A549 (cell line): ENCODE data around the gene HACL1. TPM values are rescaled to one million over a fixed set of nuclear protein-coding genes. Genes with fewer than 3 reads are reported as not detected.

Experiments
- ATAC-seq, 2 experiments: fragments of 200-7000 bp in 1 of 2; fragments of >200 bp in 1 of 2; cut with Nextera tagmentation in 1 of 2; cut with Tn5 transposase in 1 of 2; 3 replicates each; pipeline versions ENCODE4 v1.8.0 to v1.9.1; 2018 to 2020; ENCODE audit warnings: mild to moderate bottlenecking in 1 of 2, moderate library complexity in 1 of 2
- CTCF ChIA-PET: fragments of 300-600 bp; sonication (Branson Sonifier 250); formaldehyde crosslinking; extraction: SDS; loops from one replicate; lab custom pipeline; 2021; ENCODE audit warnings: antibody characterized with exemption, inconsistent platforms; lab: Yijun Ruan, JAX
- POLR2A ChIA-PET: fragments of 350-600 bp; formaldehyde crosslinking; extraction: SDS; loops from one replicate; lab custom pipeline; 2021; ENCODE audit warnings: antibody characterized with exemption, inconsistent platforms; lab: Yijun Ruan, JAX
- DNase-seq, 2 experiments: peaks; one replicate each; pipeline versions ENCODE4 v3.0.0 to v3.0.0-alpha.2; 2011 to 2016; ENCODE audit warnings: low read depth in 1 of 2, low spot score in 1 of 2
- FAIRE-seq: peaks from 2 replicates; lab custom pipeline; 2011; peaks lifted over from hg19 to GRCh38; lab: Jason Lieb, UNC
- H3K27ac ChIP-seq, 2 experiments: fragments of >200 bp; sonication (Bioruptor Twin); formaldehyde crosslinking; 3 replicates each; pipeline ENCODE4 v1.5.1; 2016 to 2017
- H3K4me1 ChIP-seq: fragments of >200 bp; sonication (Bioruptor Twin); formaldehyde crosslinking; 3 replicates; pipeline ENCODE4 v1.6.1; 2016
- H3K4me2 ChIP-seq: fragments of >200 bp; sonication (Bioruptor Twin); formaldehyde crosslinking; 3 replicates; pipeline ENCODE4 v1.6.1; 2016
- H3K4me3 ChIP-seq: fragments of >200 bp; sonication (Bioruptor Twin); formaldehyde crosslinking; 3 replicates; pipeline ENCODE4 v1.5.1; 2016
- H3K9me3 ChIP-seq: fragments of >200 bp; sonication (Bioruptor Twin); formaldehyde crosslinking; 3 replicates; pipeline ENCODE4 v1.6.1; 2016
- BHLHE40 ChIP-seq: IDR thresholded peaks from 2 replicates; pipeline ENCODE4 v1.6.1; 2012; ENCODE audit warnings: low read depth, low read length, inconsistent platforms
- FOSL2 ChIP-seq, 2 experiments: fragments of 450-650 bp in 1 of 2; fragments of >200 bp in 1 of 2; sonication (Bioruptor Twin) in 1 of 2; formaldehyde crosslinking; IDR thresholded peaks; 2 replicates each; pipeline versions ENCODE4 v1.5.0 to v1.6.1; 2016 to 2020; ENCODE audit warnings: mild to moderate bottlenecking in 1 of 2, moderate library complexity in 1 of 2
- GATA3 ChIP-seq: IDR thresholded peaks from 2 replicates; pipeline ENCODE4 v1.6.1; 2012; ENCODE audit warnings: borderline replicate concordance
- HOXB13 ChIP-seq: fragments of 250-450 bp; sonication (Bioruptor Pico); IDR thresholded peaks from 2 replicates; pipeline ENCODE4 v1.5.0; 2020; ENCODE audit warnings: low read depth, mild to moderate bottlenecking, moderate library complexity
- MAFK ChIP-seq: fragments of 450-650 bp; IDR thresholded peaks from 2 replicates; pipeline ENCODE4 v1.6.1; 2014; ENCODE audit not compliant: partially characterized antibody
- NPAS2 ChIP-seq: fragments of 250-450 bp; sonication (Bioruptor Pico); IDR thresholded peaks from 2 replicates; pipeline ENCODE4 v1.8.0; 2022; ENCODE audit warnings: mild to moderate bottlenecking, moderate library complexity, borderline replicate concordance
- RAD21 ChIP-seq, 2 experiments: fragments of >200 bp in 1 of 2; sonication (Bioruptor Twin) in 1 of 2; formaldehyde crosslinking in 1 of 2; IDR thresholded peaks in 1 of 2; conservative IDR thresholded peaks in 1 of 2; 2 replicates in 1 of 2; 3 replicates in 1 of 2; pipeline ENCODE4 v1.6.1; 2012 to 2018; ENCODE audit warnings: inconsistent platforms in 1 of 2
- SMC3 ChIP-seq: fragments of >200 bp; sonication (Bioruptor Twin); formaldehyde crosslinking; IDR thresholded peaks from 3 replicates; pipeline ENCODE4 v1.6.1; 2018; ENCODE audit warnings: inconsistent platforms
- ZFP36 ChIP-seq: fragments of 450-650 bp; IDR thresholded peaks from 2 replicates; pipeline ENCODE4 v1.6.1; 2014; ENCODE audit warnings: borderline replicate concordance; ENCODE audit not compliant: partially characterized antibody
- WGBS: methylation state at CpG from one replicate; pipeline ENCODE4 v1.1.6; 2017; ENCODE audit errors: missing lambda C conversion rate; 5-methylcytosine and 5-hydroxymethylcytosine counted together
- polyA plus RNA-seq, 4 experiments: library from polyadenylated mRNA; depleted of rRNA in 3 of 4; stranded (reverse); fragments of >200 nt; fragmentation: RNase III in 1 of 4; extraction: RNeasy Plus Mini Kit Qiagen cat#74134 plus additional on column Dnase treatment in 1 of 4; gene quantifications; 2 replicates in 3 of 4; 3 replicates in 1 of 4; pipeline ENCODE4 v1.2.3, GENCODE V29; 2011 to 2017
- TF ChIP-seq, protein P1 (sequence below): fragments of >200 bp; sonication (Bioruptor Twin); formaldehyde crosslinking; IDR thresholded peaks from 3 replicates; pipeline ENCODE4 v1.6.1; 2016
- TF ChIP-seq, protein P2 (sequence below): fragments of >200 bp; sonication (Bioruptor Twin); formaldehyde crosslinking; IDR thresholded peaks from 3 replicates; pipeline ENCODE4 v1.5.1; 2016
- TF ChIP-seq, protein P3 (sequence below): IDR thresholded peaks from 2 replicates; pipeline ENCODE4 v1.6.1; 2012

Gene HACL1
- polyA plus RNA-seq, 2 of the 4 experiments (the other 2 are of a cell fraction), result 26.3 to 51.0 TPM

DNA sequence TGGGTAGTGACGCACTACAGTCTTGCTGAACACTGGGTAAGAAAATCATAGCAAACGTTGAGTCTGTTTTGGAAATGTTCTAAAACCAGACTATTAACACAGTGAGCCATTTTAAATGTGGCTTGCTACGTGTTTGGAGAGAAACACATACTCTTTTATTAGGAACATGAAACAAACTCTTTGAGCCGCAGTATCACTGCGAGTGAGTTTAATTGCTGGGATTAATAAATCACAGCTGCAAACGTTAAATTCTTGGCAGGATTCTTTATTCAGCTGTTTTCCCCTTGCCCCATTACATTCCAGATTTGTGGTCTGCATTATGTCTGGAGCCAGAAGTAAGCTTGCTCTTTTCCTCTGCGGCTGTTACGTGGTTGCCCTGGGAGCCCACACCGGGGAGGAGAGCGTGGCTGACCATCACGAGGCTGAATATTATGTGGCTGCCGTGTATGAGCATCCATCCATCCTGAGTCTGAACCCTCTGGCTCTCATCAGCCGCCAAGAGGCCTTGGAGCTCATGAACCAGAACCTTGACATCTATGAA lies 33.8 kb upstream of the HACL1 start:
- ChIA-PET POLR2A (interaction anchor here (2.2 kb wide), 1 partner anchor 162 kb away, joined by 9 read pairs; the partner anchor contains the start of gene ANKRD28), CTCF (interaction anchor here (0.8 to 4.1 kb wide), 4 partner anchors 10 to 177 kb away, joined by 3 to 25 read pairs (median 4); partner anchors contain the start of genes BTD and HACL1)
- DNase-seq, result no peak
- Histone ChIP-seq H3K4me3 (no peak overlapping the region), H3K4me2 (peak overlapping the region; percentile 64), H3K4me1 (peaks cover 90% of the 10 kb centered on the region), H3K9me3 (no peaks in the 10 kb centered on the region), H3K27ac (peak overlapping the region; percentile 75 to 95)
- no peak for FAIRE-seq
- no peak for ATAC-seq
- WGBS, result 92% methylated on average over 13 of the region's 13 CpGs
- TF ChIP-seq ZFP36 (no peak), HOXB13 (CRISPR knock-in tag) (no peak)
- TF ChIP-seq, protein P1, sequence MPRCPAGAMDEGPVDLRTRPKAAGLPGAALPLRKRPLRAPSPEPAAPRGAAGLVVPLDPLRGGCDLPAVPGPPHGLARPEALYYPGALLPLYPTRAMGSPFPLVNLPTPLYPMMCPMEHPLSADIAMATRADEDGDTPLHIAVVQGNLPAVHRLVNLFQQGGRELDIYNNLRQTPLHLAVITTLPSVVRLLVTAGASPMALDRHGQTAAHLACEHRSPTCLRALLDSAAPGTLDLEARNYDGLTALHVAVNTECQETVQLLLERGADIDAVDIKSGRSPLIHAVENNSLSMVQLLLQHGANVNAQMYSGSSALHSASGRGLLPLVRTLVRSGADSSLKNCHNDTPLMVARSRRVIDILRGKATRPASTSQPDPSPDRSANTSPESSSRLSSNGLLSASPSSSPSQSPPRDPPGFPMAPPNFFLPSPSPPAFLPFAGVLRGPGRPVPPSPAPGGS, result no peak

DNA sequence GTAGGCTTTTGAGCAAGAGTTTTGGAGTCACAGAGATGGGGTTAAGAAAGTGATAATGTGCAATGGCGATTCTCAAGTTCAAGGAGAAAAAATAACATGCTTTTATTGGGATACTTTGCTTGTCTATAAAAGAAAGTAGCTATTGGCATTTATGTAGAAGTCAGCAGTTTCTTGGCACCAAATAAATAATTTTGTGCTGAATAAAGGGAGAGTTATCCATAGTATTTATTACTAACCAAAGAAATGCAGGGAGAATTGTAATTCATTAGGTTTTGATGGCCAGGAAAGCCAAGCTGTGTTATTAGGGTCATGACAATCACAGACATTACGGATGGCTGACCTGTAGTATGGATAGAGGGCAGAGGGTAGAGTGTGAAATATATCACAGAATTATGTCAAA lies 33.3 kb upstream of the HACL1 start:
- H3K4me1 ChIP-seq, result peaks cover 94% of the 10 kb centered on the region
- no peaks in the 10 kb centered on the region for H3K9me3 ChIP-seq
- H3K4me2 ChIP-seq, result peak overlapping the region; percentile 64
- 85% methylated on average over 2 of the region's 2 CpGs for WGBS
- ATAC-seq (no peak), FAIRE-seq (no peak), DNase-seq (no peak)
- H3K4me3 ChIP-seq, result no peak overlapping the region
- POLR2A ChIA-PET, result interaction anchor here (2.2 kb wide), 1 partner anchor 162 kb away, joined by 9 read pairs; the partner anchor contains the start of gene ANKRD28
- CTCF ChIA-PET, result interaction anchor here (0.8 to 4.1 kb wide), 5 partner anchors 11 to 178 kb away, joined by 3 to 25 read pairs (median 5); partner anchors contain the start of genes BTD and HACL1
- H3K27ac ChIP-seq, result peak overlapping the region; percentile 75 to 95
- TF ChIP-seq MAFK (peak; percentile 78), FOSL2 (IDR thresholded peaks at IDR 0.05) (no peak), FOSL2 (CRISPR knock-in tag; IDR thresholded peaks at IDR 0.05) (no peak)

DNA sequence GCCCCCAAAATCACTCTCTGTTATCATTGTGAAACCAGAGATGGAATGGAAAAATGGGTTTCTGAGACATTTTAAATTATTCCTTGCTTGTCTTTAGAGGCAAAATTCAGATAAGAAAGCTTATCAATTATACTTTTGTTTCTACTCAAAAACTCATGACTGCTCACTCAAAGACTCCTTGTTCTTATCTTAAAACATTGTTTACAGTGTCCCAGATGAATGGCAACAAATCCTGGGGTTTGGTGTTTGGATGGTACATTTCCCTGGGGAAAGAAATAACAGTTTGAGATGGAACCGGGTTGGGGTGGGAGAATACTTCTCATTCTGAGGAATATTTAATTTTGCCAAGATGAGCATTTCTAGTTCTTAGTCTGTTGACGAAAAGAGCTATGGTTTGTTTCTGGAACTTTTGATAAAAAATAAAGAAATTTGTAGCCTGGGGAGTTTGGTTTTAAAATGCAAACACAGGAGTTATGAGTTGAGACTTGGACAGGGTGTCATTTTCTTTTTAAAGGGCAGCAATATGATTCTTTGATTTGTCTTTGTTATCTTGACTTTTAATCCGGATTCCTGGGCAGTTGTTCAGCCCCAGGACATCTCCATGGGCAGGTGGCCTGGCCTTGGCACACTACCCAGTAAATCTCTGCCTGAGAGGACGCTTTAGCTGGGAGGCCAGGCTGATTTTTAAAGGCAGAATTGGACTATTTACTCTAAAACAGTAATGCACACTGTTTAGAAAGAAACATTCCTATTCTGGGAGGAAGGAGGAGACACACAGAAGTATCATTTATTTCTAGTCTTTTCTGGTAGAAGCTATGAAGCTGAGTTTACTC lies 32.6 kb upstream of the HACL1 start:
- 8% methylated on average over 4 of the region's 4 CpGs for WGBS
- Histone ChIP-seq H3K27ac (peak overlapping the region; percentile 75 to 95), H3K4me3 (no peak overlapping the region), H3K4me2 (peak overlapping the region; percentile 64), H3K9me3 (no peaks in the 10 kb centered on the region), H3K4me1 (peaks cover 91% of the 10 kb centered on the region)
- TF ChIP-seq SMC3 (no peak), BHLHE40 (no peak), GATA3 (peak; percentile 77), NPAS2 (CRISPR knock-in tag) (no peak), RAD21 (conservative IDR thresholded peaks at IDR 0.05 in 1 of 2, IDR thresholded peaks at IDR 0.05 in 1 of 2) (peak in 1 of 2 experiments; percentile 2; a peak in 1 of 5 replicates)
- TF ChIP-seq, protein P2, sequence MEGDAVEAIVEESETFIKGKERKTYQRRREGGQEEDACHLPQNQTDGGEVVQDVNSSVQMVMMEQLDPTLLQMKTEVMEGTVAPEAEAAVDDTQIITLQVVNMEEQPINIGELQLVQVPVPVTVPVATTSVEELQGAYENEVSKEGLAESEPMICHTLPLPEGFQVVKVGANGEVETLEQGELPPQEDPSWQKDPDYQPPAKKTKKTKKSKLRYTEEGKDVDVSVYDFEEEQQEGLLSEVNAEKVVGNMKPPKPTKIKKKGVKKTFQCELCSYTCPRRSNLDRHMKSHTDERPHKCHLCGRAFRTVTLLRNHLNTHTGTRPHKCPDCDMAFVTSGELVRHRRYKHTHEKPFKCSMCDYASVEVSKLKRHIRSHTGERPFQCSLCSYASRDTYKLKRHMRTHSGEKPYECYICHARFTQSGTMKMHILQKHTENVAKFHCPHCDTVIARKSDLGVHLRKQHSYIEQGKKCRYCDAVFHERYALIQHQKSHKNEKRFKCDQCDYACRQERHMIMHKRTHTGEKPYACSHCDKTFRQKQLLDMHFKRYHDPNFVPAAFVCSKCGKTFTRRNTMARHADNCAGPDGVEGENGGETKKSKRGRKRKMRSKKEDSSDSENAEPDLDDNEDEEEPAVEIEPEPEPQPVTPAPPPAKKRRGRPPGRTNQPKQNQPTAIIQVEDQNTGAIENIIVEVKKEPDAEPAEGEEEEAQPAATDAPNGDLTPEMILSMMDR, result no peak
- TF ChIP-seq, protein P3, sequence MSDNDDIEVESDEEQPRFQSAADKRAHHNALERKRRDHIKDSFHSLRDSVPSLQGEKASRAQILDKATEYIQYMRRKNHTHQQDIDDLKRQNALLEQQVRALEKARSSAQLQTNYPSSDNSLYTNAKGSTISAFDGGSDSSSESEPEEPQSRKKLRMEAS, result peak; percentile 47; the same call in 1 of the 2 replicates
- ATAC-seq (no peak), DNase-seq (peak in 1 of 2 experiments; percentile 34), FAIRE-seq (no peak)
- ChIA-PET CTCF (interaction anchor here (0.7 to 4.1 kb wide), 6 partner anchors 11 to 433 kb away, joined by 3 to 25 read pairs (median 4); no protein-coding TSS in a partner anchor), POLR2A (interaction anchor here (1.0 to 2.2 kb wide), 2 partner anchors 12 to 163 kb away, joined by 3 to 9 read pairs; partner anchors contain the start of gene ANKRD28)
